BE2C (cell line): ENCODE data around the gene SND1.

Experiments used
- DNase-seq: peaks from one replicate; pipeline ENCODE4 v3.0.0-alpha.2; 2020
- H3K27me3 ChIP-seq: fragments of 250-450 bp; sonication (Bioruptor Pico); 2 replicates; pipeline ENCODE4 v1.5.1; 2020; ENCODE audit warnings: mild to moderate bottlenecking
- H3K36me3 ChIP-seq: fragments of 250-450 bp; sonication (Bioruptor Pico); 2 replicates; pipeline ENCODE4 v1.5.1; 2020; ENCODE audit warnings: mild to moderate bottlenecking
- H3K4me1 ChIP-seq: fragments of 250-450 bp; sonication (Bioruptor Pico); 2 replicates; pipeline ENCODE4 v1.5.1; 2020
- H3K4me3 ChIP-seq: 2 replicates; pipeline ENCODE4 v1.5.1; 2011; ENCODE audit warnings: low read depth, low read length
- H3K9me3 ChIP-seq: fragments of 250-450 bp; sonication (Bioruptor Pico); 2 replicates; pipeline ENCODE4 v1.5.1; 2020
- TF ChIP-seq, protein P1 (sequence below): IDR thresholded peaks from 2 replicates; pipeline ENCODE4 v1.5.1; 2012; ENCODE audit warnings: mild to moderate bottlenecking, low read depth, low read length

The SND1 gene

DNA sequence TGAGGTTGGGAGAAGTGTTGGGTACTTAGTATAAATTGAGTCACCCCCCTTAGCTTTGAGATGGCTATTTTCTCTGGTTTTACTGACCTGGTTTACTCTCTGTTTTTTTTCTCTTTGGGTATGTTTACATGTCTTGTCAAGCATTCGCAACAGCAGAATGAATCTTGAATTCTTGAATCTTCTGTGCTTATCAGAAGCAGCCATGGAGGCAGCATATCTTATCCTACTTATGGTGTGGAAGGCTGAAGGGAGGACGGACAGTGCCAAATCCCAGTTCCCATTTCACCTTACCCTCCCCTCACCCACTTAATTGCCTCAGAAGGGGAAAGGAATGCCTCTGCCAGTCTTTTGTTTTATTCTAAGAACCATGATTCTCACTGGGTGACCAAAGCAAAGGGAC, 3.7 kb downstream of the SND1 start:
- Histone ChIP-seq H3K9me3 (no peaks in the 10 kb centered on the region), H3K4me3 (no peak overlapping the region), H3K27me3 (no peaks in the 10 kb centered on the region), H3K36me3 (peaks cover 26% of the 10 kb centered on the region), H3K4me1 (no peaks in the 10 kb centered on the region)
- TF ChIP-seq, protein P1, sequence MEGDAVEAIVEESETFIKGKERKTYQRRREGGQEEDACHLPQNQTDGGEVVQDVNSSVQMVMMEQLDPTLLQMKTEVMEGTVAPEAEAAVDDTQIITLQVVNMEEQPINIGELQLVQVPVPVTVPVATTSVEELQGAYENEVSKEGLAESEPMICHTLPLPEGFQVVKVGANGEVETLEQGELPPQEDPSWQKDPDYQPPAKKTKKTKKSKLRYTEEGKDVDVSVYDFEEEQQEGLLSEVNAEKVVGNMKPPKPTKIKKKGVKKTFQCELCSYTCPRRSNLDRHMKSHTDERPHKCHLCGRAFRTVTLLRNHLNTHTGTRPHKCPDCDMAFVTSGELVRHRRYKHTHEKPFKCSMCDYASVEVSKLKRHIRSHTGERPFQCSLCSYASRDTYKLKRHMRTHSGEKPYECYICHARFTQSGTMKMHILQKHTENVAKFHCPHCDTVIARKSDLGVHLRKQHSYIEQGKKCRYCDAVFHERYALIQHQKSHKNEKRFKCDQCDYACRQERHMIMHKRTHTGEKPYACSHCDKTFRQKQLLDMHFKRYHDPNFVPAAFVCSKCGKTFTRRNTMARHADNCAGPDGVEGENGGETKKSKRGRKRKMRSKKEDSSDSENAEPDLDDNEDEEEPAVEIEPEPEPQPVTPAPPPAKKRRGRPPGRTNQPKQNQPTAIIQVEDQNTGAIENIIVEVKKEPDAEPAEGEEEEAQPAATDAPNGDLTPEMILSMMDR: no peak
- no peak for DNase-seq

DNA sequence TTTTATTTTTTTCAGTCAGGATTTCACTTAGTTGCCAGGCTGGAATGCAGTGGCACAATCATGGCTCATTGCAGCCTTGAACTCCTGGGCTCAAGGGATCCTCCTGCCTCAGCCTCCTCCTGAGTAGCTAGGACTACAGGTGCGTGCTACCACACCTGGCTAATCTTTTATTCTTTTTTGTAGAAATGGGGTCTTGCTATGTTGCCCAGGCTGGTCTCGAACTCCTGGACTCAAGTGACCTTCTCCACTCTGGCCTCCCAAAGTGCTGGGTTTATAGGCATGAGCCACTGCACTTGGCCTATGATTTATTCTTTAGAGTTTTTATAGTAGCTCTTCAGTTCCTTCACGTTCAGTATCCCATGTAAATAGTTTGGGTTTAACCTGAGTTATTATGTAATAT, 5.5 kb downstream of the SND1 start:
- Histone ChIP-seq H3K27me3 (no peaks in the 10 kb centered on the region), H3K4me3 (no peak overlapping the region), H3K4me1 (no peaks in the 10 kb centered on the region), H3K9me3 (no peaks in the 10 kb centered on the region), H3K36me3 (peaks cover 27% of the 10 kb centered on the region)
- TF ChIP-seq, protein P1: no peak
- DNase-seq: no peak

DNA sequence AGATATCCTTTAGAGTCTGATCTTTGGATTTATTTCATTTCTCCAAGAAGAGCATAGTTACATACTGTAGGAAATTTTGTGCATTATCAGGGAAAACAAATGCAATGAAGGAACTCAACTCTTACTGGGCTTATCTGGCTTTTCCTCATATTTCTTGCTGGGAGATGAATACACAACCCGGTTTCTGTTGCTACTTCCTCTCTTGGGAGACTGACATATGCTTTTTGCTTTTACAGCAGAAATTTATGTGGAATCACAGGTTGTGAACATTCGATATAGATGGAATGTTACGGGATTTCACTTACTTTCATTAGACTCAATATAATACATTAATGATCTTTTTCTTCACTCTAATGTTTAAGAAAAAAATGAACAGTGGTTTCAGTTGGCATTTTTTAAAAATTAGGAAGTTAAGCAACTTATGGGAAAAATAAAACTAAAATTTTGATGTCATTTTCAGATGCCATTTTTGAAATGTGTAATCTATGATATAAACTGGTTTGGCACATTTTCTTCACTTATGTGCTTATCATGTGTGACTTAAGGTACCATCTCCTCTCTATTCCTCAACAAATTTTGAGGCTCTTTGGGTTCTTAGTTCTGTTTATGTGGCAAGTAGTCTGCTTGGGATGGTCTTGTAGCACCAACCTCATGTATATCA, 7.1 kb downstream of the SND1 start:
- no peak overlapping the region for H3K4me3 ChIP-seq
- H3K4me1 ChIP-seq: no peaks in the 10 kb centered on the region
- no peak for DNase-seq
- H3K27me3 ChIP-seq: no peaks in the 10 kb centered on the region
- H3K9me3 ChIP-seq: no peaks in the 10 kb centered on the region
- TF ChIP-seq, protein P1: no peak
- peaks cover 27% of the 10 kb centered on the region for H3K36me3 ChIP-seq

DNA sequence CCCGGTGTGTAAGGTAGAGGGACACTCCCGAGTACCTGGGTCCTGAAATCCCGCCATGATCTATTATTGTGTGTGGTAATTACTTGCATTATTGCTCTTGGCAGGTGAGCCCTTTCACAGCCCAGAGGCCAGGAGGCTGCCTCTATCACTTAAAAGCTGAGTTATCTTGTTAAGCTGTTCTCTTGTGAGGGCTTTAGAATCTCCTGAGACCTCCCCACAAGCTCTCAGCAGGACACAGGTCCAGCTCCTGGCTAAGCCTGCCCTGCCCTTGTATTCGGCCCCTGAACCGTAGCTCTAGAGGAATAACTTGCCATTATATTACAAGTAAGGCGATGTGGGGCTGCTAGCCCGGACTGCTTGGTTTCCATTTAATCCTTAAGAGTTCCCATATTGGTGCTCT, 13.9 kb downstream of the SND1 start:
- Histone ChIP-seq H3K27me3 (no peaks in the 10 kb centered on the region), H3K9me3 (no peaks in the 10 kb centered on the region), H3K36me3 (peaks cover 11% of the 10 kb centered on the region), H3K4me1 (no peaks in the 10 kb centered on the region), H3K4me3 (no peak overlapping the region)
- DNase-seq: no peak
- TF ChIP-seq, protein P1: no peak

DNA sequence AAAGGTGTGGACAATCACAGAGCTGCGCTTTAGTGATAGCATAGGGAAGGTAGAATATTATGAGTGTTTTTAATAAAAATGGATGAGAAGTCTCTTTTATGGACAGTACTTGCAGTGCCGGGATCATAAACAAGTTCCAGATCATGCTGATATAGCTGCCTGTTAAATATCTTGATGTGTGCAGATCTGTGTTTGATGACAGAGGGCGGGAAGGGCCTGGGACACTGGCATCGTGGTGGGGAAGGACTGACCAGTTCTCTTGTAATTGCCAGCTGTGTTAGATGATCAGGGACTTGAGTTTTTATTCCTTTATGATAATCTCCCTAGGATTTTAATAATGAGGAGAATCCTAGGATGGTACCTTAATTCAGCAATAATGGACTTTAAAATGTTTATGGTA, 14.6 kb downstream of the SND1 start:
- DNase-seq: no peak
- TF ChIP-seq, protein P1: no peak
- H3K36me3 ChIP-seq: peaks cover 11% of the 10 kb centered on the region
- H3K4me1 ChIP-seq: no peaks in the 10 kb centered on the region
- no peaks in the 10 kb centered on the region for H3K27me3 ChIP-seq
- no peaks in the 10 kb centered on the region for H3K9me3 ChIP-seq
- H3K4me3 ChIP-seq: no peak overlapping the region

DNA sequence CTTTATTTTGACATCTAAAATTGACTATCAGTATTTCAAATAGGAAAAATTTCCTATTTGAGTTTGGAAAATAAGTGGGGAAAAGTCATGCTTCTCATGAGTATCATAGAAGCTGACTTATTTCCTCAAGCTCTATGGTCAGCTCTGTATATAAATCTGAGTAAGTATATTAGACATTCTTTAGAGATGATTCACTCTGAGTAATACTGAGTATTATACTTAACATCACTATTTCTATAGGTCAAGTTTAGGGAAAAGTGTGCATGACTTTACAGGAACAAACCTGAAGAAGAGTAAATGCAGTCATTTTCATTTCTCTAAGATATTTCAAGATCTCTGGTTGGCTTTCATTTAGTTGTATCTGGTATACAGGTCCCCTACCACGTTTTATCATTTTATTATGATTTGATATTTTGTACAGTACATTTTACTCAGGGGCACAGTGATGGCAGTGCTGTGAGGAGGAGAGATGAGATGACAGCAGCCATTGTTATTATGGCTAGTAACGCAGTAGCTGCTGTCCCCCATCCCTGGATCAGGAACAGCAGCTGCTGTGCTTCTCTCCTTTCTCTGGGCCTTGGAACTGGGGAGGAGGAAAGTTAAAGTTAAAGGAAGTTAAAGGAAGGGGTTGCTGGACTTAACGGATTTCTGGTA, 15.2 kb downstream of the SND1 start:
- TF ChIP-seq, protein P1: no peak
- H3K4me3 ChIP-seq: no peak overlapping the region
- H3K9me3 ChIP-seq: no peaks in the 10 kb centered on the region
- DNase-seq: no peak
- peaks cover 11% of the 10 kb centered on the region for H3K36me3 ChIP-seq
- H3K27me3 ChIP-seq: no peaks in the 10 kb centered on the region
- no peaks in the 10 kb centered on the region for H3K4me1 ChIP-seq
